GM18861 (cell line): ENCODE results near the gene LIMK2.
"Not testable (repeated sequence)": the region's sequence is repeated elsewhere in the genome, so short reads cannot be mapped to it uniquely, and the experiment has no call there.

Experiments
- ATAC-seq: cut with Tn5 transposase; IDR thresholded peaks from one replicate; pipeline ENCODE4 v1.9.1; 2021; ENCODE audit not compliant: unreplicated experiment

The LIMK2 gene

GRCh38 chr22:31241936-31242335, 29.8 kb downstream of the LIMK2 start:
- ATAC-seq: no peak

GRCh38 chr22:31243339-31244045, 31.4 kb downstream of the LIMK2 start:
- ATAC-seq: no peak

- no peak for ATAC-seq
Measured at GRCh38 chr22:31244046-31244942, 32.2 kb downstream of the LIMK2 start.

GRCh38 chr22:31244943-31245451, 32.9 kb downstream of the LIMK2 start:
- no peak for ATAC-seq

- ATAC-seq: not testable (repeated sequence)
Measured at GRCh38 chr22:31245998-31246397, 33.9 kb downstream of the LIMK2 start.

- ATAC-seq: no peak
Measured at GRCh38 chr22:31246687-31247086, 34.6 kb downstream of the LIMK2 start.

DNA sequence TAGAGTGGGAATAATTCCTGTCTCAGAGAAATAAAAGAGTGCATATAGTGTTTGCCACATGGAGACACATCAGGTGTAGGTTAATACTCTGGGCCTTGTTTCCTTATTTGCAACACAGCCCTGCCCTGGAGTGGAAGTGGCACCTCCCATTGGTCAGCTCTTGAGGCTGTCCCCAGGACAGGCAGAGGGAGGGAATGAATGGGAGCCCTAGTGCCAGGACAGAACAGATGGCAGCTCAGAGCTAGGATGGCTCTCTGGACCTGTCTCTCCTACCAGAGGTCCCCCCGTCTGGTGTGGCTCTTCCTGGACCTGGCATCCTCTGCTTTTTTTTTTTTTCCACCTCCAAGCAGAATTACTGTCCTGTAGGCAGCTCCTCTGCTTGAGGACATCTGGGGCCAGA, 35.6 kb downstream of the LIMK2 start:
- ATAC-seq: no peak

DNA sequence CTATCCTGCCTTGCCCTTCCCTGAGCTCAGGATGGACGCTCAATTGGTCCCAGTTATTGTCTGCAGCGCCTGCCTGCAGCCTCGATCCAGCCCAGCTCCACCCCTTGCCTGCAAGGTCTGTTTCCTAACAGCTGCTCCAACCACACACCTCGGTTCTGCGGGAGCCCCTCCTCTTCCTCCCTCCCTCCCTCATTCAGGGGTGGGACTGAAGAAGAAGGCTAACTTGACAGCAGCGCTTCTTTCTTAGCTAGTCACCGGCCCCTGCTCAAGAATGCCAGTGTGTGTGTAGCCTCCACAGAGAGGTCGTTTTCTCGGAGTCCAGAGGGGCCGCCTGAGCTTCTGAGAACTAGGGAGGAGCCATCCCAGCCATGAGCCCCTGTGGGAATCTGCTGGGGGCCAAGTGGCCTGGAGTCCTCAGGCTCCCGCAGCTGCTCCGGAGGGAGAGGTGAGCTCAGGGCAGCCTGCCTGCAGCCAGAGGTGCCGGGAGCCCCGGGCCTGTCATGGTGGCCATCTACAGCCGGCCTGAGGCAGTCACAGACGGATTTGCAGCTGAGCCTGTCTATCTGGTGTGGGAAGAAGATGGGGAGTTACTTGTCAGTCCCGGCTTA, 36.1 kb downstream of the LIMK2 start:
- ATAC-seq: no peak

DNA sequence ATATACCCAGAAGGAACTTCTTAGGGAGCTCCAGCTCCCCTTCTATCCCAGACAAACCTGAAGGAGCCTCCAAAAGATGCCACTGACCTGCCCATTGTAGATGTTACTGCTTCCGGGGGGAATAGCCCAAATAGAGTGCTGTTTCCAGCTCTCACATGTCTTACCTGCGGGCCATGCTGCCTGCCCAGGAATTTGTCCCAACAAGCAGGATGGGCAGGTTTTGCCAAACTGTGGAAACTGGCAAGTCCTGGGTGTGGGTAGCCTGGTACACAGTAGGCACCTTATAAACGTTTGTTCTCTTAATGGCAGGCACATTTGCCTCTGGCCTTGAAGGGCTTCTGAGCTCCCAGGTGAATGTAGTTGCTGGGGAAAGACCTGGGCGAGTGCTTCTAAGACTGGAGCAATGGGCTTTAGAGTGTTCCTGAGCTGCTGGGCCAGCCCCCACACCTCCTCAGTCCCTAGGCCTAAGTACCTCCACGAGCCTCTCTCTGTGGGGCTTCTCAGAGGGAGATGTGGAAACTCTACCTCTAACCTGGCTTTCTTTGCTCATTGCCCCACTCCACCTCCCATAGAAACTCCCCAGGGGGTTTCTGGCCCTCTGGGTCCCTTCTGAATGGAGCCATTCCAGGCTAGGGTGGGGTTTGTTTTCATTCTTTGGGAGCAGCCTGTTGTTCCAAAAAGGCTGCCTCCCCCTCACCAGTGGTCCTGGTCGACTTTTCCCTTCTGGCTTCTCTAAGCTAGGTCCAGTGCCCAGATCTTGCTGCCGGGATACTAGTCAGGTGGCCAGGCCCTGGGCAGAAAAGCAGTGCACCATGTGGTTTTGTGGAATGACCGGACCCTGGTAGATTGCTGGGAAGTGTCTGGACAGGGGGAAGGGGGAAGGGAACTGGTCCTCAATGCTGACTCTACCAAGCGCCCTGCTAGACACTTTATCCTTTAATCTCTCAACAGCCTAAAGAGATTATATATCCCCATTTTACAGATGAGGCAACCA, 37.2 kb downstream of the LIMK2 start:
- ATAC-seq: no peak

DNA sequence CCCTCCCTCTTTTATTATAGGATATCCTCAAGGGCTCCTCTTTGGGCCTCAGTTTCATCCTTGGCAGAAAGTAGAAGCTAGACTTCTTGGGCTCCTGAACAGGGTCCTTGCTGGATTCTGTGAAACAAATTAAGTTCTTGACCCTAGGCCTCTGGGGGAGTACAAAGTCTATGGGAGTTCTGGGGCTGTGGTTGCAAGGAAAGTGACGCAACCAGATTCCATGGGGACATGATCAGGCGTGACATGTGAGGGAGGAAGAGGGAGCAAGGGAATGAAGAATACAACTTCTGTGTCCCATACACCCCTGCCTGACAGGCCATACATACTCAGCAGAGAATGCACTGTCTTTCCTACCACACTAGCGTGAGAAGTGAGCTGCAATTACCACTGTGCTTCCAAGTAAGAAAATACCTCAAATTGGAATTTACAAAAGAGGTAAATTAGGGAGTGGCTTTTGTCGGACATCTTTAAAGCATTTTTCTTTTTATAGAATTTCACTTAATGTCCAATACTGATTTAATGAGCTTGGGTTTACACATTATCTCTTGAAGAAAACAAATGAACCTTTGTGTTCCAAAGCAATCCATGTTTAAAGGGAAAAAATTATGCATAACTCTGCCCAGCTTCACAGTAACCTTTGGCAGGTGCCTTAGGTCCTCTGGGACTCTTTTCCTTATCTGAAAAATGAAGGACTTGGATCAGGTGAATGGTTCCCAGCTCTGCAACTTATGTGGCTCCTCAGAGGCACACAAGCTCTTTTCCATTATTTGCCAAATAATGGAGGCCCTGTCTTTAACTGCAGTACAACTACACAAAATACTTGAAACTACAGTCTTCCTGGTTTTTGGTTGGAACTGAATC, 38.9 kb downstream of the LIMK2 start:
- ATAC-seq: no peak

- no peak for ATAC-seq
Measured at GRCh38 chr22:31253949-31254348, 41.9 kb downstream of the LIMK2 start.

DNA sequence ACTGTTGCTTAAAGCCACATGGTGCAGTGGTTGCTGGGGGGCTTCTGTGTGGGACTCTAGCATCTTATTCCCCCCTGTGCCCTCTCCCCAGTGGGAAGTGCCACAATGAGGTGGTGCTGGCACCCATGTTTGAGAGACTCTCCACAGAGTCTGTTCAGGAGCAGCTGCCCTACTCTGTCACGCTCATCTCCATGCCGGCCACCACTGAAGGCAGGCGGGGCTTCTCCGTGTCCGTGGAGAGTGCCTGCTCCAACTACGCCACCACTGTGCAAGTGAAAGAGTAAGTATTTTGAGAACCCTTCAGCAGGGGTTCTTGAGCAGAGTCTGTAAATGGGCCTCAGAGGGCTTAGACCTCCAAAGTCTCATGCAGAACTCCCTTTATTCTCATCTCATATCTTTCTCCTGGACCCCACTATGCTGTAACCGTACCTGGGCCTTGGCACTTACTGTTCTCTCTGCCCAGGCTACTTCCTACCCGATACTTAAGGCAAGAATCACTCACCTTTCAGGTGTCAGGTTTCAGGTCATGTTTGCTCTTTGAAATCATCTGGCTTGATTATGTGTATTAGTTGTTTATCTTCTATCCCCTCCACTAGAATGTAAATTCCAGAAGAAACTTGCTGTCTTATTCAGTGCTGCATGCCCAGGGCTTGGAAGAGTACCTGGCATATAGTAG, 47.8 kb downstream of the LIMK2 start:
- no peak for ATAC-seq

- ATAC-seq: no peak
Measured at GRCh38 chr22:31260474-31260856, 48.4 kb downstream of the LIMK2 start.

GRCh38 chr22:31262312-31263133, 50.4 kb downstream of the LIMK2 start:
- ATAC-seq: no peak

GRCh38 chr22:31263896-31264640, 52.0 kb downstream of the LIMK2 start:
- ATAC-seq: no peak

DNA sequence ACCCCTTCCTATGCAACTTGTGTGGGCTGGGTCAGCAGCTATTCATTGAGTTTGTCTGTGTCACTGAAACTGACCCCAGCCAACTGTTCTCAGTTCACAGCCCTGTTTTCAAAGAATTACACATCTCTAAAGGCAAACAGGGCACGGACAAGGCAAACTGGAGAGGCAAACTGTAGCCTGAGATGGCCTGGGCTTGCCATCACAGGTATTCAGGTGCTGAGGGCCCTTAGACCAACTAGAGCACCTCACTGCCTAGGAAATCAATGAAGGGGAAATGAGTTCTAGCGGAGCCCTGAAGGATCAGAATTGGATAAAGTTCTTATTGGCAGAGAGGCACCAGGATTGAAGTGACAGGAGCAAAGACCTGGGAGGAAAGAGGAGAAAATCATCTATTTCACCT, 56.2 kb downstream of the LIMK2 start:
- ATAC-seq: no peak

GRCh38 chr22:31269892-31270579, 57.9 kb downstream of the LIMK2 start:
- no peak for ATAC-seq
